HEK293 (cell line): ENCODE data around the gene TES.

Experiments
- CTCF ChIA-PET: fragments of 350-600 bp; formaldehyde crosslinking; extraction: SDS; loops from one replicate; lab custom pipeline; 2021; ENCODE audit warnings: antibody characterized with exemption; lab: Yijun Ruan, JAX
- POLR2A ChIA-PET: fragments of 300-600 bp; formaldehyde crosslinking; extraction: SDS; loops from one replicate; lab custom pipeline; 2020; ENCODE audit warnings: antibody characterized with exemption, inconsistent platforms; lab: Yijun Ruan, JAX
- H3K27ac ChIP-seq: fragments of 200-500 bp; sonication (Bioruptor generic); 2 replicates; pipeline ENCODE4 v1.5.1; 2014; ENCODE audit warnings: low read depth, low read length, control low read depth, inconsistent platforms; ENCODE audit errors: extremely low read depth
- H3K36me3 ChIP-seq, 2 experiments: fragments of 200-500 bp in 1 of 2; sonication (Bioruptor generic) in 1 of 2; 1 replicate in 1 of 2; 2 replicates in 1 of 2; pipeline ENCODE4 v1.5.1; 2014 to 2017; ENCODE audit warnings: inconsistent platforms in 2 of 2, low read length in 2 of 2; ENCODE audit not compliant: control insufficient read depth in 2 of 2, insufficient read depth in 1 of 2
- H3K4me1 ChIP-seq: fragments of 200-500 bp; sonication (Bioruptor generic); 2 replicates; pipeline ENCODE4 v1.5.1; 2014; ENCODE audit warnings: mild to moderate bottlenecking, low read length, inconsistent platforms; ENCODE audit not compliant: control insufficient read depth, insufficient read depth
- H3K4me3 ChIP-seq: 2 replicates; pipeline ENCODE4 v1.5.1; 2011; ENCODE audit warnings: low read depth, mild to moderate bottlenecking, control low read depth, low read length, moderate library complexity
- H3K9me3 ChIP-seq: fragments of 200-500 bp; sonication (Bioruptor generic); 2 replicates; pipeline ENCODE4 v1.5.1; 2014; ENCODE audit warnings: low read depth, low read length, inconsistent platforms; ENCODE audit not compliant: control insufficient read depth, insufficient read depth
- SP3 ChIP-seq: fragments of 450-650 bp; formaldehyde crosslinking; IDR thresholded peaks from 2 replicates; pipeline ENCODE4 v1.5.1; 2016; ENCODE audit warnings: missing biosample characterization, missing genetic modification characterization
- ZIC2 ChIP-seq: fragments of 450-650 bp; formaldehyde crosslinking; IDR thresholded peaks from 2 replicates; pipeline ENCODE4 v1.5.1; 2016; ENCODE audit warnings: missing biosample characterization, missing genetic modification characterization
- ZNF155 ChIP-seq: fragments of 450-650 bp; formaldehyde crosslinking; IDR thresholded peaks from 2 replicates; pipeline ENCODE4 v1.5.1; 2016; ENCODE audit warnings: missing biosample characterization, missing genetic modification characterization
- ZNF157 ChIP-seq: fragments of 450-650 bp; formaldehyde crosslinking; IDR thresholded peaks from 2 replicates; pipeline ENCODE4 v1.5.1; 2016; ENCODE audit warnings: missing biosample characterization, missing genetic modification characterization
- ZNF223 ChIP-seq: fragments of 450-650 bp; formaldehyde crosslinking; IDR thresholded peaks from 2 replicates; pipeline ENCODE4 v1.5.1; 2016; ENCODE audit warnings: missing biosample characterization, missing genetic modification characterization
- ZNF23 ChIP-seq: fragments of 450-650 bp; formaldehyde crosslinking; IDR thresholded peaks from 2 replicates; pipeline ENCODE4 v1.5.1; 2016; ENCODE audit warnings: missing biosample characterization, missing genetic modification characterization, borderline replicate concordance
- ZNF341 ChIP-seq: fragments of 450-650 bp; formaldehyde crosslinking; IDR thresholded peaks from 2 replicates; pipeline ENCODE4; 2016; ENCODE audit warnings: low read depth, missing biosample characterization, missing genetic modification characterization
- ZNF398 ChIP-seq: fragments of 450-650 bp; formaldehyde crosslinking; IDR thresholded peaks from 2 replicates; pipeline ENCODE4 v1.5.1; 2017; ENCODE audit warnings: missing biosample characterization, missing genetic modification characterization
- ZNF423 ChIP-seq: fragments of 450-650 bp; formaldehyde crosslinking; IDR thresholded peaks from 2 replicates; pipeline ENCODE4 v1.5.1; 2016; ENCODE audit warnings: missing biosample characterization, missing genetic modification characterization
- ZNF561 ChIP-seq: fragments of 450-650 bp; IDR thresholded peaks from 2 replicates; pipeline ENCODE4 v1.5.1; 2018; ENCODE audit warnings: missing biosample characterization, missing genetic modification characterization, borderline replicate concordance
- ZNF610 ChIP-seq: fragments of 450-650 bp; formaldehyde crosslinking; IDR thresholded peaks from 2 replicates; pipeline ENCODE4 v1.5.1; 2016; ENCODE audit warnings: missing biosample characterization, missing genetic modification characterization, borderline replicate concordance
- ZNF660 ChIP-seq: fragments of 450-650 bp; IDR thresholded peaks from 2 replicates; pipeline ENCODE4 v1.5.1; 2018; ENCODE audit warnings: missing biosample characterization, mild to moderate bottlenecking, missing genetic modification characterization
- ZSCAN16 ChIP-seq: fragments of 450-650 bp; formaldehyde crosslinking; IDR thresholded peaks from 2 replicates; pipeline ENCODE4 v1.5.1; 2016; ENCODE audit warnings: missing biosample characterization, missing genetic modification characterization
- ZSCAN30 ChIP-seq: fragments of 450-650 bp; IDR thresholded peaks from 2 replicates; pipeline ENCODE4 v1.5.1; 2018; ENCODE audit warnings: missing biosample characterization, mild to moderate bottlenecking, missing genetic modification characterization, moderate library complexity
- TF ChIP-seq, protein P1 (sequence below): fragments of 450-650 bp; formaldehyde crosslinking; IDR thresholded peaks from 2 replicates; pipeline ENCODE4 v1.5.1; 2016; ENCODE audit warnings: missing biosample characterization, missing genetic modification characterization, borderline replicate concordance
- TF ChIP-seq, protein P2 (sequence below): fragments of 450-650 bp; formaldehyde crosslinking; conservative IDR thresholded peaks from 2 replicates; pipeline ENCODE4 v1.5.1; 2016; ENCODE audit warnings: low read depth, missing biosample characterization, missing genetic modification characterization

The TES gene

DNA sequence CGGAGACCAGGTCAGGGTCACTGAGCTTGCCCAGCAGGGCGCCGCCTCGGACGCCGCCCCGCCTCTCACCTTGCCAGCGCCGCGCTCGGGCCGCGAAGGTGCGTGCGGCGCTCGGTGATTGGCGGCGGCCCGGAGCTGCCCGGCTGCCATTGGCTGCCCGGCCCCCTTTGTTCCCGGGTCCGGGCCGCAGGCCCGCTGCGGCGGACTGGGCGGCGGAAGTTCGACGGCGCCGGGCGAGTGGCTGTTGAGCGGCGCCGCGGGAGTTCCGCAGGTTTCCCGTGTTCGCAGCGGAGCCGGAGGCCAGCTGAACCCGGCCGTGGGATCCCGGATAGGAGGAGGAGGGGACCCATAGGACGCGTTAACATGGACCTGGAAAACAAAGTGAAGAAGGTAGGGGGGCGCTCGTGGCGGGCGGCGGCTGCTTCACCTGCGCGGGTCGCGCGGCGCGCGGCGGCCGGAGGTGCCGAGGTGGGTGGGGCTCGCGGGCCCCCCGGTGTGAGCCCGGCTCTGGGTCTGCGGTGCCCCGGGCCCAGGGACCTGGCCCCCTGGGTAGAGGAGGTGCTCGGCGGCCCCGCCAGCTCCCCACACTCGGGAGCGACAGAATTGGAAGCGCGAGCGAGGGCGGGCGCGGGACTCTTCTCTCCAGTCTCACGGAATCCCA, at the start of gene TES (continued):
- TF ChIP-seq ZNF155 (no peak), ZNF660 (peak; percentile 37; the same call in 1 of the 2 replicates), ZNF157 (tag by site-specific recombination) (no peak), ZNF610 (tag by site-specific recombination) (no peak), ZNF398 (peak; percentile 79), ZIC2 (tag by site-specific recombination) (peak; percentile 54), ZNF423 (tag by site-specific recombination) (peak; percentile 62; the same call in 1 of the 2 replicates), ZNF341 (tag by site-specific recombination) (peak; percentile 33; the same call in 1 of the 2 replicates), ZSCAN30 (peak; percentile 88), ZNF561 (tag by site-specific recombination) (peak; percentile 67)
- TF ChIP-seq, protein P1, sequence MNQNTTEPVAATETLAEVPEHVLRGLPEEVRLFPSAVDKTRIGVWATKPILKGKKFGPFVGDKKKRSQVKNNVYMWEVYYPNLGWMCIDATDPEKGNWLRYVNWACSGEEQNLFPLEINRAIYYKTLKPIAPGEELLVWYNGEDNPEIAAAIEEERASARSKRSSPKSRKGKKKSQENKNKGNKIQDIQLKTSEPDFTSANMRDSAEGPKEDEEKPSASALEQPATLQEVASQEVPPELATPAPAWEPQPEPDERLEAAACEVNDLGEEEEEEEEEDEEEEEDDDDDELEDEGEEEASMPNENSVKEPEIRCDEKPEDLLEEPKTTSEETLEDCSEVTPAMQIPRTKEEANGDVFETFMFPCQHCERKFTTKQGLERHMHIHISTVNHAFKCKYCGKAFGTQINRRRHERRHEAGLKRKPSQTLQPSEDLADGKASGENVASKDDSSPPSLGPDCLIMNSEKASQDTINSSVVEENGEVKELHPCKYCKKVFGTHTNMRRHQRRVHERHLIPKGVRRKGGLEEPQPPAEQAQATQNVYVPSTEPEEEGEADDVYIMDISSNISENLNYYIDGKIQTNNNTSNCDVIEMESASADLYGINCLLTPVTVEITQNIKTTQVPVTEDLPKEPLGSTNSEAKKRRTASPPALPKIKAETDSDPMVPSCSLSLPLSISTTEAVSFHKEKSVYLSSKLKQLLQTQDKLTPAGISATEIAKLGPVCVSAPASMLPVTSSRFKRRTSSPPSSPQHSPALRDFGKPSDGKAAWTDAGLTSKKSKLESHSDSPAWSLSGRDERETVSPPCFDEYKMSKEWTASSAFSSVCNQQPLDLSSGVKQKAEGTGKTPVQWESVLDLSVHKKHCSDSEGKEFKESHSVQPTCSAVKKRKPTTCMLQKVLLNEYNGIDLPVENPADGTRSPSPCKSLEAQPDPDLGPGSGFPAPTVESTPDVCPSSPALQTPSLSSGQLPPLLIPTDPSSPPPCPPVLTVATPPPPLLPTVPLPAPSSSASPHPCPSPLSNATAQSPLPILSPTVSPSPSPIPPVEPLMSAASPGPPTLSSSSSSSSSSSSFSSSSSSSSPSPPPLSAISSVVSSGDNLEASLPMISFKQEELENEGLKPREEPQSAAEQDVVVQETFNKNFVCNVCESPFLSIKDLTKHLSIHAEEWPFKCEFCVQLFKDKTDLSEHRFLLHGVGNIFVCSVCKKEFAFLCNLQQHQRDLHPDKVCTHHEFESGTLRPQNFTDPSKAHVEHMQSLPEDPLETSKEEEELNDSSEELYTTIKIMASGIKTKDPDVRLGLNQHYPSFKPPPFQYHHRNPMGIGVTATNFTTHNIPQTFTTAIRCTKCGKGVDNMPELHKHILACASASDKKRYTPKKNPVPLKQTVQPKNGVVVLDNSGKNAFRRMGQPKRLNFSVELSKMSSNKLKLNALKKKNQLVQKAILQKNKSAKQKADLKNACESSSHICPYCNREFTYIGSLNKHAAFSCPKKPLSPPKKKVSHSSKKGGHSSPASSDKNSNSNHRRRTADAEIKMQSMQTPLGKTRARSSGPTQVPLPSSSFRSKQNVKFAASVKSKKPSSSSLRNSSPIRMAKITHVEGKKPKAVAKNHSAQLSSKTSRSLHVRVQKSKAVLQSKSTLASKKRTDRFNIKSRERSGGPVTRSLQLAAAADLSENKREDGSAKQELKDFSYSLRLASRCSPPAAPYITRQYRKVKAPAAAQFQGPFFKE (tag by site-specific recombination), result no peak
- TF ChIP-seq, protein P2, sequence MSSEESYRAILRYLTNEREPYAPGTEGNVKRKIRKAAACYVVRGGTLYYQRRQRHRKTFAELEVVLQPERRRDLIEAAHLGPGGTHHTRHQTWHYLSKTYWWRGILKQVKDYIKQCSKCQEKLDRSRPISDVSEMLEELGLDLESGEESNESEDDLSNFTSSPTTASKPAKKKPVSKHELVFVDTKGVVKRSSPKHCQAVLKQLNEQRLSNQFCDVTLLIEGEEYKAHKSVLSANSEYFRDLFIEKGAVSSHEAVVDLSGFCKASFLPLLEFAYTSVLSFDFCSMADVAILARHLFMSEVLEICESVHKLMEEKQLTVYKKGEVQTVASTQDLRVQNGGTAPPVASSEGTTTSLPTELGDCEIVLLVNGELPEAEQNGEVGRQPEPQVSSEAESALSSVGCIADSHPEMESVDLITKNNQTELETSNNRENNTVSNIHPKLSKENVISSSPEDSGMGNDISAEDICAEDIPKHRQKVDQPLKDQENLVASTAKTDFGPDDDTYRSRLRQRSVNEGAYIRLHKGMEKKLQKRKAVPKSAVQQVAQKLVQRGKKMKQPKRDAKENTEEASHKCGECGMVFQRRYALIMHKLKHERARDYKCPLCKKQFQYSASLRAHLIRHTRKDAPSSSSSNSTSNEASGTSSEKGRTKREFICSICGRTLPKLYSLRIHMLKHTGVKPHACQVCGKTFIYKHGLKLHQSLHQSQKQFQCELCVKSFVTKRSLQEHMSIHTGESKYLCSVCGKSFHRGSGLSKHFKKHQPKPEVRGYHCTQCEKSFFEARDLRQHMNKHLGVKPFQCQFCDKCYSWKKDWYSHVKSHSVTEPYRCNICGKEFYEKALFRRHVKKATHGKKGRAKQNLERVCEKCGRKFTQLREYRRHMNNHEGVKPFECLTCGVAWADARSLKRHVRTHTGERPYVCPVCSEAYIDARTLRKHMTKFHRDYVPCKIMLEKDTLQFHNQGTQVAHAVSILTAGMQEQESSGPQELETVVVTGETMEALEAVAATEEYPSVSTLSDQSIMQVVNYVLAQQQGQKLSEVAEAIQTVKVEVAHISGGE, result peak; percentile 76

GRCh38 chr7:116161728-116162127, 48.6 kb upstream of the TES start:
- Histone ChIP-seq H3K4me1 (no peaks in the 10 kb centered on the region), H3K9me3 (no peaks in the 10 kb centered on the region), H3K4me3 (no peak overlapping the region), H3K36me3 (no peaks in the 10 kb centered on the region), H3K27ac (no peak overlapping the region)
- no peak for TF ChIP-seq ZSCAN16 (tag by site-specific recombination)
- TF ChIP-seq ZNF23, result no peak
- TF ChIP-seq SP3 (tag by site-specific recombination), result no peak
- TF ChIP-seq ZNF223 (tag by site-specific recombination), result no peak
- ChIA-PET POLR2A (no interaction called here), CTCF (no interaction called here)
